Epidermal melanocyte (primary cell): ENCODE measurements around the gene KNSTRN.

ENCODE experiments used
- DNase-seq: peaks from one replicate; pipeline ENCODE4 v3.0.0; 2011; ENCODE audit warnings: low spot score; ENCODE audit not compliant: insufficient read length

KNSTRN gene

GRCh38 chr15:40397688-40398412, 15.3 kb downstream of the KNSTRN start:
- no peak for DNase-seq

- no peak for DNase-seq
Measured at GRCh38 chr15:40398413-40398873, 15.9 kb downstream of the KNSTRN start.

GRCh38 chr15:40399370-40399769, 16.8 kb downstream of the KNSTRN start:
- DNase-seq: no peak

- DNase-seq: peak; percentile 100
Measured at GRCh38 chr15:40405501-40406381, 23.2 kb downstream of the KNSTRN start, which contains the start of gene IVD. Gene IVD (plus strand): TSS chr15:40405795. CDS start chr15:40405828, 33 bp downstream.

- DNase-seq: no peak
Measured at GRCh38 chr15:40407330-40407990, 24.9 kb downstream of the KNSTRN start.

GRCh38 chr15:40409366-40409765, 26.8 kb downstream of the KNSTRN start:
- DNase-seq: no peak

GRCh38 chr15:40410476-40410875, 28.0 kb downstream of the KNSTRN start:
- no peak for DNase-seq

- no peak for DNase-seq
Measured at GRCh38 chr15:40412095-40412759, 29.7 kb downstream of the KNSTRN start.

GRCh38 chr15:40413036-40413435, 30.5 kb downstream of the KNSTRN start:
- no peak for DNase-seq

- no peak for DNase-seq
Measured at GRCh38 chr15:40414816-40415215, 32.3 kb downstream of the KNSTRN start.

GRCh38 chr15:40415226-40415625, 32.7 kb downstream of the KNSTRN start:
- DNase-seq: no peak

- DNase-seq: no peak
Measured at GRCh38 chr15:40416056-40416455, 33.5 kb downstream of the KNSTRN start.

- DNase-seq: no peak
Measured at GRCh38 chr15:40418126-40418525, 35.6 kb downstream of the KNSTRN start.

- no peak for DNase-seq
Measured at GRCh38 chr15:40420071-40420713, 37.7 kb downstream of the KNSTRN start.

- no peak for DNase-seq
Measured at GRCh38 chr15:40420793-40421192, 38.3 kb downstream of the KNSTRN start.

GRCh38 chr15:40421246-40422157, 39.0 kb downstream of the KNSTRN start:
- peak; percentile 72 for DNase-seq

- no peak for DNase-seq
Measured at GRCh38 chr15:40424483-40425115, 42.1 kb downstream of the KNSTRN start.

GRCh38 chr15:40425681-40426080, 43.2 kb downstream of the KNSTRN start:
- DNase-seq: no peak

- no peak for DNase-seq
Measured at GRCh38 chr15:40427188-40427587, 44.7 kb downstream of the KNSTRN start.
